Skin of body (tissue), 2 donors: Measurements from ENCODE around the gene SMIM15. TPM values are rescaled to one million over a fixed set of nuclear protein-coding genes. Genes with fewer than 3 reads are reported as not detected.
"Not testable (repeated sequence)": the region's sequence is repeated elsewhere in the genome, so short reads cannot be mapped to it uniquely, and the experiment has no call there.

Experiments used
- DNase-seq: peaks from one replicate; lab custom pipeline; 2025; lab: John Stamatoyannopoulos, UW
- total RNA-seq: library from RNA; depleted of rRNA; stranded (reverse); fragments of >200 nt; gene quantifications from one replicate; pipeline ENCODE4 v1.2.3, GENCODE V29; 2014

The SMIM15 gene
- total RNA-seq = 32.2 TPM

DNA sequence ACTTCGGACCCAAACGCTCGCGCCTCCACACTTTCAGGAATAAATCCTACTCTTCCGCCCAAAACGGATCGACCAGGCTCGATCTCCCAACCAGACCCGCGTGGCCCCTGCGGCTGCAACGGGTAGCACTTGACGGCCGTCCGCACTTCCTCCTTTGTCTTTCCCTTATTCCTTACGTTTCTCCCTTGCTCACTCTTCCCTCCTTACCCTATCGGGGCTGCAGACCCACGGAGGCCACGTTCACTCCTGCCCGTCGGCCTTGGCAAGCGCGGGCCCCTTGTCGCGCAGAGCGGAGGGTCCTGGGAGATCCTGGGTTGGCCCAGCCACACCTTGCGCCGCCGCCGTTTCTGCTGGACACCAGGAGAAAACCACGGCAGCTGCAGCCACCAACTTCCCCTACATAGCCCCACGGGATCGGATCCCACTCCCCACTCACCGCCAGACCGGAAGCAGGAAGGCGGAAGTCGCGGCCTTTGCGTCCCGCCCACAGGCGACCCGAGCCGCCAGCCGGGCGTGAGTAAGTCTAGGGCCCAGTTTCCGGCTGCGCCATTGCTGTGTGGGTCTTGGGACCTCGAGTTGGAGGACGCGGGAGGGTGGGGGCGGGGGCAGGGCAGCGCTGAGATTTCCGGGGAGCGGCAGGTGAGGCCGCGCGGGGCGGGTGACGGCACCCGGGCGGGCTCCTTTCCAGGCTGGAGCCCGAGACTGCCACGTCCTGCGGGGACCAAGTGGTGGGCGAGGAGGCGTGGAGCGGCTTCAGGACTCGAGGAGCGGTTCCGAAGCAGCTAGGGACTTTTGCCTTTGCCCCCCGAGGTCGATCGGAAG is at the start of gene SMIM15:
TSS of gene SMIM15 (minus strand) at position 459 of the 822 bp plus-strand sequence. CDS start 2,297 bp downstream, outside the sequence.
- DNase-seq = peak; percentile 79

- DNase-seq = no peak
Observed at GRCh38 chr5:61207884-61208283, 45.6 kb upstream of the SMIM15 start.

GRCh38 chr5:61205013-61205412 is 42.7 kb upstream of the SMIM15 start:
- DNase-seq = no peak

DNA sequence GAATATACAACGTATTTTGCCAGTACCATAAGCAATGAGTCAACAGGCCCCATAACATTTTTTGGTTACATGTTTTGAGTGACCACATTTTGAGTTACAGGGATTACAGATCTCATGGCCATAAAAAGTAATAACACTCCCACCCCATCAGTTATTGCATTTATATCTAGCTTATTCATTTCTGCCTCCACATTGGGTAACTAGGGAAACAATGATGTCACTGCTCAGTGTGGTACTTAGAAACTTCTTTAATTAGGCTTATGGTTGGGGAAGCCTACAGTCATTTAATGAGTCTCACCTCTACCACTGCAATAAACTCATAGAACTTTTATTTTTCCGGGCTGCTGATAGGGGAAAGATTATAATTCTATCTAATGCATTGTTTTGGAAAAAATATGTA is 39.9 kb upstream of the SMIM15 start:
- DNase-seq = no peak

GRCh38 chr5:61200582-61201155 is 38.4 kb upstream of the SMIM15 start:
- DNase-seq = no peak

GRCh38 chr5:61198606-61199005 is 36.3 kb upstream of the SMIM15 start:
- DNase-seq = no peak

GRCh38 chr5:61187826-61188225 is 25.6 kb upstream of the SMIM15 start:
- not testable (repeated sequence) for DNase-seq

DNA sequence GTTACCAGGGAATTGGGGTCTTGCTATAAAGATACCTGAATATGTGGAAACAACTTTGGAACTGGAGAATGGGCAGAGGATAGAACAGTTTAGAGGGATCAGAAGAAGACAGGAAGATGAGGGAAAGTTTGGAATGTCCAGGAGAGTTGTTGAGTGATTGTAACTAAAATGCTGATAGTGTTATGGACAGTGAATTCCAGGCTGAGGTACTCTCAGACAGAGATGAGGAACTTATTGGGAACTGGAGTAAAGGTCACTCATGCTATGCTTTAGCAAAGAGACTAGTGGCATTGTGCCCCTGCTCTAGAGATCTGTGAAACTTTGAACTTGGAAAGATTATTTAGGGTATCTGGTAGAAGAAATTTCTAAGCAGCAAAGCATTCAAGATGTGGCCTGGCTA is 25.1 kb upstream of the SMIM15 start:
- DNase-seq = not testable (repeated sequence)

DNA sequence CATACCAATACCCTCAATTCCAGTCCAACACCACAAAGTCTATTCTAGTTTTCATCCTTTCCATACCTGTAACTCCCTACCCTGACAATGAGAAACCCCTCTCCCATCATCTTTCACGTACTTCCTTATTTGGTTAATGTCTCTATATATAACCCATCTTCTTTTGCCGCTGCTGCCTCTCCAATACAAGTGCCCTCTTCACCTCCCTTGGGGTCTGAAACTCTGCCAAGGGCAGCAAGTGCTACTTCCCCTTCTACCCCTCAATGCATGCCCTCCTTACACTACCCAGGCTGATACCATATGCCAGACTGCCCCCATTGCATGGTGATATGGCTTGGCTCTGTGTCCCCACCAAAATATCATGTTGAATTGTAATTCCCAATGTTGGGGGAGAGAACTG is 24.4 kb upstream of the SMIM15 start:
- no peak for DNase-seq

DNA sequence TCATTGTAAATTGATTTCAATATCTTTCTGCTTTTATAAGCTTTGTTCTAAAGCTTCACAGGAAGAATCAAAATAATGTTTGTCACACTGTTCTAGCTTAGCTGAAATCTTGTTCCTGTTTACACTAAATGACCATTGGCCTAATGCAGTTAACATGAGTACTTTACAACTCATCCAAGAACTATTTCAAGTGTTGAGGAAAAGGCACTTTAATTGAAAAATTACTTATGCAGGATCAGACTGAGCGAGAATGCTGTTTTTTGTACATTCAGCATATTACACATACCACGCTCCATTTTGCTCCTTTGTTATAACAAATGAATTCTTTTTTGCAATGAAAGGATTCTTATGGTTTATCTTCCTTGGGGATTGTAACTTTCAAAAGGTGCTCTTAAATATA is 22.4 kb upstream of the SMIM15 start:
- DNase-seq = no peak

GRCh38 chr5:61183538-61183937 is 21.3 kb upstream of the SMIM15 start:
- no peak for DNase-seq

DNA sequence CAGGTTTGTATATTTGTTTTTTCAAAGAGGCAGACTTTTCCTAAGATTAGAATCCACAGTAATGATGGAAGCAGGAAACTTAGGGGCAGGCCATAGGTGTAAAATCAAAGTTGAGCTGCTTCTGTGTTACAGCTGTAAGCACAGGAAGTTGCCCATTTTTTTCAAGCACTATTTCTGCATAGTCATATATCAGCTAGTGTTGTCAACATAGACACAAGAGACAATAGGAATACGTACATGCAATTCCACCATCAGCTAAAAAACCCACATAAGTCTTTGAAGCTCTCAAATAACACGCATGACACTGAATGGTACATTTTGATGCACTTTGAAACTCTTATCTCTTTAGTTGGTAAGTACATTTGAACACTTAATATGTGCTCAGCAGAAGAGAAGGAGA is 20.2 kb upstream of the SMIM15 start:
- no peak for DNase-seq

DNA sequence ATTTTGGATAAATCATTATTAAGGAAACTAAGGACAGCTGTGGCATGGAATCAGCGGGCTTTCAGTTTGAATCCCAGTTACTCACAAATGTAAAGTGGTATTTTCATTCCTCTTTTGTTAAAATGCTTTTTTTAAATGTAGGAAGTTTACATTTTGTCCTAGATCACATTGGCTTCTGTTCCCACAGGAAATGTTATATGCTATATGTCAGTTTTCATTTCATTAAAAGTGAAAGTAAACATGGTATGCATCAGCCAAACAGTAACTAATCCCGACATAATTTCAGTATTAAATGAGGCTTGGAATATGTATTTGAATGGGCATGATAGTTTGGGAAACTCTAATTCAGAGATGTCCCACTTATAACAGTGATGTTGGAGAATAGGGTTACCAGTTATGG is 18.6 kb upstream of the SMIM15 start:
- no peak for DNase-seq

DNA sequence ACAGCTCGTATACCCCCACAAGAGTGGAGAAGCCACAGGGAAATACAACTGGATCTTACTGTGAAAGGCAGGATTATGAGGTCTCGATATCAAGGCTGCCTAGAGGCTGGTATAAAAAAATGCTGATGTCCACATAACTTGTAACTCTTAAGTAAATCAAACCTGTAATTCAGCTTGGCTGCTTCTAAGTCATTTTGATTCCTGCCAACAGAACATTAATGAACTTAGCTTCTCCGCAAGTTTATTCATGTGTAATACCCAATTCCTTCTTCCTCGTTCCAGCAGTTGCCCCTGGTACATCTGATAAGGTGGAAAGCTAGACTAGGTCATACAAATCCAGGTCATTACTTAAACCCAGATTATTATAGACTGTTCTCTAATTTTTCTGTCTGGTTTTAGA is 16.4 kb upstream of the SMIM15 start:
- no peak for DNase-seq

DNA sequence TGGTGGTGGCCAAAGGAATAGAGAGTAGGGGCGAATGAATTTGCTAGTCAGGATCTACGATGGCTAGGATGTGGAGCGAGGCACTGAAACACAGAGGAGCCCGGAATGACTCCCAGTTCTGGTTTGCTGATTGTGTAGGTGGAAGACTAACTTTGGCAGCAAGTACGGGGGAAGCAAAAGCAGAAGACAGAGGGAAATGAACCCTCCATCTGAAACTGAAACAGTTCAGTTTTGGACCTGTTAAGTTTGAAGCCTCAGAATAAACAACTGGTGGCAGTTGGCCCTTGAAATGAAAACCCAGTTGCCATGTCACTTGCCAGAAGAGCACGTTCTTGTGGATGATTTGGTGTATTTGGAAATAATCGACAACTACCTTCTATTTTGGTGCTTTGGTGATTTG is 15.4 kb upstream of the SMIM15 start:
- DNase-seq = no peak

DNA sequence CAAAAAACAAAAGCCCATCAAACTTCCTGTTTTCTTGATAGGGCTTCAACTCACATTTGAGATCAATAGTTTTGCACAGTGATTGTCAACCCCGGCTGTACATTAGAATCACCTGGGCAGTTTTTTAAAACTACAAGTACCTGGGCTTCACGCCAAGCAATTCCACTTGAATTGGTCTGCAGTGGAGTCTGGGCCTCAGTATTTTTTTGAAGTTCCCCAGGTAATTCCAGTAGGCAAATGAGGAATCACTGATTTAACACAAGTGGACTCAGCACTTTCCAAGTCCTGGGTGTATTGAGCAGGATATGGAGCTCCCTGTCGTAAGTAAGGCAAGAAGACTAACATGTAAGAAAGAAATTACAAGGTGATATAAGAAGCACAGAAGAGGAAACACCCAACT is 14.8 kb upstream of the SMIM15 start:
- no peak for DNase-seq

DNA sequence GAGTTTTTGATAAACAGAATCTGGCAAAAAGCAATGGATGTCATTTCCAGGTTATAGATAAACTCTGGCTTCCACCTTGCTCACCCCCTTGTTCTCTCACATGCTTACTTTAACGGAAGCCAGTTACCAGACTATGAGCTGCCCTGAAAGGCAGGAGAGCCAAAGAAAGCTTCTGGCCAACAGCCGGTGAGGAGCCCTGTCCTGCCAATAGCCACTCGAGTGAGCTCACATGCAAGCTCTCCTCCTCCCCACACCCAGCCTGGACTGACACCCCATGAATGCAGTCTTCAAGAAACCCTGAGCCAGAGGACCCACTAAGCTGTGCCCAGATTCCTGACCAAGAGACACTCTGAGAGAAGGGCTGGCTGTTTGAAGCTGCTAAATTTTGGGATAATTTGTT is 14.4 kb upstream of the SMIM15 start:
- DNase-seq = no peak

DNA sequence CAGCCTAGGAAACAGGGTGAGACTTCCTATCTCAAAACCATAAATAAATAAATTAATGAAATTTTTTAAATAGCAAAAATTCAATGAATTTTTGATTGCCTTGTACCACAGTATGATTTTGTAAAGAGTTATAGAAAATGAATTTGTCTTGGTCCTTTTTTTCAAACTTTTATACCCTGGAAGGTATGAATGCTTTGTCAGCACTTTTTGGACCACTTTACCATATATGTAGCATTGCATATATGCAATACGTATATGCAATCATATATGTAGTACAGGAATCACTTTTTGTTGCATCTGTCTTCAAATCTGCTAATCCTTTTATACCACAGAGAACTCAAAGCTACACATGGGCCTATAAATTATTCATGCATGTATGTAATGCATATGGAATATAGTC is 9.2 kb upstream of the SMIM15 start:
- DNase-seq = no peak

DNA sequence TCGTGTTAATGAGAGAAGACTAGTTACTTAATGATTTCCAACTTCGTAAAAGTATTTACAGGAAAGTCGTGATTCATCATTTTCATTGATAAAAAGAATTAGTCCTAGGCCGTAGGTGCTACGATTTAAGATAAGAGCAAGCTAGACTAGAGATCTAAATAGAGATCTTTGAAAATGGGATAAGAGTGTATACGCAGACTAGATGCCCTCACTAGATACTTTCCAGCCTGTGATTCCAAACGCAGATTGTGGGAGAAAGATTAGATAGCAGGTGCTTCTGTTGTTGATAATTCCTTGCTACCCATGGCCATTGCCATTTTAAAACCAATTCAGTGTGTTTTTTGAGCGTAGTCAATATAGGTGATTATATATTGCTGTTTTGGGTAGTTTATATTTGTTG is 6.7 kb upstream of the SMIM15 start:
- no peak for DNase-seq

DNA sequence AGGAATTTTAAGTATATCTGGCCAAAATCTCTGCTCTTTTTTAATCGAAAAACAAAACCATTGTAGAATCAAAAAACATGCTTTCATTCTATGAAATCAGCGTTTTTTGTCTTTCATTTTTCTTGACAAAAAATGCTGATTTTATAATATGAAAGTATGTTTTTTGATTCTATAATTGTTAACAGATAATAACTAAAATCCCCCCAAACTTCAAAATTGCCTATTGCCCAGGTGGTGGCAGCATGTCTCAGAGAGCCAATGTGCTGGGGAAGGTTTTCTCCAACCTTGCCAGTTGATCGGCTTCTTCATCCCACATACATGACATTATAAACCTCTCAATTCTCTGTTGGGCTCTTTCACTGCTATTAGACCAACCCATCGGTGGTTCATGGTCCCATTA is 5.1 kb upstream of the SMIM15 start:
- no peak for DNase-seq

DNA sequence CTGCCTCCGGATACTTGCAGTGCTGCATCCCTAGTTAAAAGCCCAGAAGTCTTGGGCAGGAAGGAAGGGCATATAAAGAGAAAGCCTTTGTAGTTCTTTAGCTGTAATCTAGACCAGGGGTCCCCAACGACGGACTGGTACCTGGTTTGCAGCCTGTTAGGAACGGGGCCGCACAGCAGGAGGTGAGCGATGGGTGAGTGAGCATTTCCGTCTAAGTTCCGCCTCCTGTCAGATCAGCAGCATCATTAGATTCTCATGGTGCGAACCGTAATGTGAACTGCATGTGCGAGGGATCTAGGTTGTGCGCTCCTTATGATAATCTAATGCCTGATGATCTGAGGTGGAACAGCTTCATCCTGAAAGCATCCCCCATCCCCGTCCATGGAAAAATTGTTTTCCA is 1.6 kb upstream of the SMIM15 start:
- DNase-seq = no peak

DNA sequence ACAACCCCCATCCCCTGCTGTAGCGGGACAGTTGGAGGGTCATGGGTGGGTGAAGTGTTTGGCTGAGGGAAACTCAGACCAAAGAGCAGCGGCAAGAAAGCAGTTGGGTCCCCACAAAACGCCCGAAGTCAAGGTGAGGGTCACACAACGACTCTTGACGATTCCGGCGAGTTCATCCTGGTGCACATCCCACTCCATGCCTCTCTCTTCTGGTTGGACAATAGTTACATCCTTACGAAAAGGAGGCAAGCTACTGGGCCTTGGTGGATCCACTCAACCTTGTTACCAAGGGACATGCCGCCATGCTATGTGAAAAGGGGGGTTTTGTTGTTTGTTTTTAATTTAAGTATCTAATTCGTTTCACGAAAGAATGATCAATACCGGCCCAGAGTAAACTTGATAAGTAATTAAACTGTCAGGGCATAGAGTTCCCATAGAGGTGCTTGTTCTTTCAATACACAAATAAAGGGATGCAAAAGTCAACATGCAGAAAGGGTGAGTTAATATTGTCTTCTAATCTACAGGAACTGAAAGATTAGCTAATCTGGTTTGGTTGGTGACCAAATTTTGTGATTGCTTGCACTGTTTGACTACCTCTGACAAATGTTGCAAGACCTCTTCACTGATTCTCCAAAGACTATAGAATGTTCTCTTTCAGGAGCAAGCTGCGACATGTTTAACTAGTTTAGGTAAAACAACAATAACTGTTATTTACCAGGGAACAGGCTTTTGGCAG is 732 bp upstream of the SMIM15 start:
- no peak for DNase-seq

GRCh38 chr5:61160497-61160896 is 1.8 kb downstream of the SMIM15 start:
- no peak for DNase-seq
